ENCODE measurements around the gene MARK1. TPM values are rescaled to one million over a fixed set of nuclear protein-coding genes. Genes with fewer than 3 reads are reported as not detected.

The MARK1 gene
- total and polyA plus RNA-seq, 9 of the 15 experiments (the other 6 are each of a cell fraction or from before 2014, with no cell fraction given), result not detected

- no peak for TF ChIP-seq ZNF518B (CRISPR knock-in tag; IDR thresholded peaks at IDR 0.05)
- no peak for TF ChIP-seq ARHGAP35 (IDR thresholded peaks at IDR 0.05; ENCODE audit: partially characterized antibody)
- no peak for TF ChIP-seq TGIF2 (CRISPR knock-in tag; IDR thresholded peaks at IDR 0.05)
- no peak for TF ChIP-seq TBP (optimal IDR thresholded peaks at IDR 0.05; ENCODE audit: low read depth, low read length)
- TF ChIP-seq KLF1 (tag; IDR thresholded peaks at IDR 0.05), result no peak
Measured at GRCh38 chr1:220516722-220517042, 11.3 kb upstream of the MARK1 start (continued).

DNA sequence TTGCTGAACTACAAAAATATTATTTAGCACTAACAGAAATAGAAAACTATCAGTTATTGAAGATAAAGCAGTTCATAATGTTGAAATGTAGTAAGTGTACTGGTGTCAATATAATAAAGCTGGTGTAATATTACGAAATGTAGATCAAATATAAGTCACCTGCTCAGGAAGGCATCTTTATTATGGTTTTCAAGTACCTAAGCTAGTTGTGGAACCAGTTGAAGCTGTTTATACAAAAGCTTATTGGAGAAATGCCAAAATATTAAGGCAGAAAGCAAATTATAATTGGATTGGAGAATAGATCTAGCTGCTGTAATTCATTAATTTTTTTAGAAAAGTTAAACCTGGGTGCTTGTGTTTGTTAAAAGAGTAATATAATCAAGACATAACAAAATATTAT is 6.2 kb upstream of the MARK1 start:
- TF ChIP-seq, protein P1, sequence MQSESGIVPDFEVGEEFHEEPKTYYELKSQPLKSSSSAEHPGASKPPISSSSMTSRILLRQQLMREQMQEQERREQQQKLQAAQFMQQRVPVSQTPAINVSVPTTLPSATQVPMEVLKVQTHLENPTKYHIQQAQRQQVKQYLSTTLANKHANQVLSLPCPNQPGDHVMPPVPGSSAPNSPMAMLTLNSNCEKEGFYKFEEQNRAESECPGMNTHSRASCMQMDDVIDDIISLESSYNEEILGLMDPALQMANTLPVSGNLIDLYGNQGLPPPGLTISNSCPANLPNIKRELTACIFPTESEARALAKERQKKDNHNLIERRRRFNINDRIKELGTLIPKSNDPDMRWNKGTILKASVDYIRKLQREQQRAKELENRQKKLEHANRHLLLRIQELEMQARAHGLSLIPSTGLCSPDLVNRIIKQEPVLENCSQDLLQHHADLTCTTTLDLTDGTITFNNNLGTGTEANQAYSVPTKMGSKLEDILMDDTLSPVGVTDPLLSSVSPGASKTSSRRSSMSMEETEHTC (IDR thresholded peaks at IDR 0.05), result no peak
- intact Hi-C loops (cut with micrococcal nuclease), result no loop called here
- FAIRE-seq (no peak), DNase-seq (ENCODE audit: extremely low read depth in 1 of 4, low spot score in 3 of 4) (no peak), ATAC-seq (no peak)
- ChIA-PET CTCF (ENCODE audit: low intra/inter-chr PET ratio) (no interaction called here), POLR2A (interaction anchor here (1.3 kb wide), 1 partner anchor 13 kb away, joined by 3 read pairs; no protein-coding TSS in a partner anchor)
- Histone ChIP-seq H3K36me3 (ENCODE audit: control insufficient read depth, insufficient read depth, low read length) (no peaks in the 10 kb centered on the region), H2AFZ (ENCODE audit: low read depth, low read length) (no peak overlapping the region), H3K4me2 (ENCODE audit: insufficient read depth, low read length) (no peak overlapping the region), H3K27ac (ENCODE audit: extremely low read depth, low read depth, low read length) (no peak overlapping the region), H3K27me3 (ENCODE audit: control insufficient read depth in 2 of 2, insufficient read depth in 2 of 2, low read length in 2 of 2) (peaks cover 6 to 8% of the 10 kb centered on the region in 2 experiments; a peak in 3 of 5 replicates), H3K9me1 (ENCODE audit: control insufficient read depth, insufficient read depth, low read length) (no peaks in the 10 kb centered on the region), H3K9me3 (replicated peaks; ENCODE audit: control insufficient read depth, insufficient read depth, low read depth, low read length) (no peaks in the 10 kb centered on the region), H4K20me1 (replicated peaks; ENCODE audit: control insufficient read depth, insufficient read depth, low read length) (no peaks in the 10 kb centered on the region), H3K4me3 (no peak overlapping the region), H3K4me1 (replicated peaks in 1 of 2; ENCODE audit: control insufficient read depth in 2 of 2, insufficient read depth in 2 of 2, low read length in 2 of 2) (no peaks in the 10 kb centered on the region), H3K9ac (ENCODE audit: insufficient read depth in 1 of 2, low read depth in 2 of 2, low read length in 2 of 2) (no peak overlapping the region), H3K79me2 (ENCODE audit: control insufficient read depth, insufficient read depth, low read length) (no peaks in the 10 kb centered on the region)
- in situ Hi-C loops (cut with MboI), result no loop called here
- no TSS peak for BruUV-seq (replicated peaks)
- 0% methylated on average over 1 of the region's 1 CpG for WGBS (ENCODE audit: insufficient coverage, low coverage, missing lambda C conversion rate)

Data from K562 (cell line).